CD4-positive, alpha-beta memory T cell (primary cell): ENCODE measurements around the gene MZF1. TPM values are rescaled to one million over a fixed set of nuclear protein-coding genes. Genes with fewer than 3 reads are reported as not detected.

Experiments used
- CTCF ChIA-PET: fragments of 350-600 bp; sonication (Branson Sonifier 250); formaldehyde crosslinking; loops from one replicate; lab custom pipeline; 2021; ENCODE audit warnings: inconsistent platforms; ENCODE audit not compliant: partially characterized antibody; lab: Charles Lee
- POLR2A ChIA-PET: fragments of 350-600 bp; sonication (Branson Sonifier 250); formaldehyde crosslinking; loops from one replicate; lab custom pipeline; 2021; ENCODE audit not compliant: partially characterized antibody; lab: Charles Lee
- DNase-seq, 5 donors: peaks; one replicate each; pipeline versions ENCODE4 v3.0.0 to v3.0.0-alpha.2; 2020 to 2022; ENCODE audit warnings: mixed read lengths in 1 of 5
- H3K27ac ChIP-seq: one replicate; pipeline ENCODE4 v1.7.0; 2013; ENCODE audit warnings: low read depth, low read length
- H3K27me3 ChIP-seq: 2 replicates; pipeline ENCODE4 v1.7.0; 2013; ENCODE audit warnings: mild to moderate bottlenecking, low read length, moderate library complexity; ENCODE audit not compliant: insufficient read depth
- H3K36me3 ChIP-seq: 2 replicates; pipeline ENCODE4 v1.7.0; 2013; ENCODE audit warnings: mild to moderate bottlenecking, low read length, moderate library complexity; ENCODE audit not compliant: insufficient read depth
- H3K4me1 ChIP-seq: 2 replicates; pipeline ENCODE4 v1.7.0; 2013; ENCODE audit warnings: mild to moderate bottlenecking, low read length, moderate library complexity; ENCODE audit not compliant: insufficient read depth
- H3K4me3 ChIP-seq, 2 donors: one replicate each; pipeline ENCODE4 v1.7.0; 2013; ENCODE audit warnings: low read length in 2 of 2, mild to moderate bottlenecking in 1 of 2
- H3K9me3 ChIP-seq, 2 donors: one replicate each; pipeline ENCODE4 v1.7.0; 2013; ENCODE audit warnings: low read length in 2 of 2, control low read depth in 1 of 2; ENCODE audit not compliant: control insufficient read depth in 1 of 2
- H3K27ac Mint-ChIP-seq, 7 donors: one replicate each; pipeline ENCODE4 v1.8.0; 2020 to 2021; ENCODE audit warnings: mixed read lengths in 7 of 7, mild to moderate bottlenecking in 6 of 7, inconsistent platforms in 3 of 7, moderate library complexity in 3 of 7
- H3K27me3 Mint-ChIP-seq, 2 donors: one replicate each; pipeline ENCODE4 v1.8.0; 2020 to 2021; ENCODE audit warnings: mixed read lengths in 2 of 2
- H3K36me3 Mint-ChIP-seq, 2 donors: one replicate each; pipeline ENCODE4 v1.8.0; 2020 to 2021; ENCODE audit warnings: mixed read lengths in 2 of 2, inconsistent platforms in 1 of 2, mild to moderate bottlenecking in 1 of 2
- H3K4me1 Mint-ChIP-seq, 4 donors: one replicate each; pipeline ENCODE4 v1.8.0; 2020 to 2021; ENCODE audit warnings: mixed read lengths in 4 of 4, mild to moderate bottlenecking in 1 of 4
- H3K4me3 Mint-ChIP-seq, 8 donors: one replicate each; pipeline ENCODE4 v1.8.0; 2020 to 2021; ENCODE audit warnings: mixed read lengths in 8 of 8, mild to moderate bottlenecking in 7 of 8, moderate library complexity in 6 of 8, inconsistent platforms in 3 of 8
- H3K9me3 Mint-ChIP-seq, 8 donors: one replicate each; pipeline ENCODE4 v1.8.0; 2020 to 2021; ENCODE audit warnings: mixed read lengths in 8 of 8, mild to moderate bottlenecking in 5 of 8, inconsistent platforms in 3 of 8, moderate library complexity in 1 of 8
- intact Hi-C: fragments of 100-400 bp; cut with micrococcal nuclease; formaldehyde crosslinking; loops from one replicate; pipeline ENCODE4 v1.15.1; 2023
- polyA plus RNA-seq, 2 donors: library from polyadenylated mRNA; unstranded; fragments of 300-500 nt; fragmentation: Illumina TruSeq; gene quantifications; one replicate each; pipeline ENCODE4 v1.2.3, GENCODE V29; 2021
- total RNA-seq, 2 experiments: library from RNA; stranded (reverse); gene quantifications; one replicate each; pipeline ENCODE4 v1.2.3, GENCODE V29; 2021

MZF1 gene
- total and polyA plus RNA-seq, 4 experiments from 2014 or later, result 5.2 to 44.4 (median 25.8) TPM

DNA sequence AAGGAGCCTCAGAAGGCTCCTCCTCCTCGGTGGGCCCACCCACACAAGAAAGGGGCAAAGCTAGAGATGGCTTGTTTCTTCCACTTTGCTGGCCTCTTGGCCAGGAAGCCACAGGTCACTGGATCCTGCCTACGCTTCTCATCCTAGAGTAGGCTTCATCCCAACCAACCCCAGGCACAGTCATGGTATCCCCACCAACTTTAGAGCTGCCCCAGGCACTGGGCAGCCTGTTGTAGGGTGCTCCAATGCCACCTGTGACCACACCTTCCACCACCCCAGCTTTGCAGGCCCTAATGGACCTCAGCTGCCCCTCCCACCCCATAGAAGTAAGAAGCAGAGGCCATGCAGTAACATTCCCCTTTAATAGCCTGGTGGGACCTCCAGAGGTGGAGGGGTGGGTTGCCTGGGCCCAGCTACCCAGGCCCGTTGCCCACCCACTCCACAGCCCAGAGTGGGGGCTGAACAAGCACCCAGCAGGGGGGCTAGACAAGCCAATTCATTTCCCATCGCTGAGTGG is 17.7 kb downstream of the MZF1 start:
- intact Hi-C loops, result loop anchor here (1.0 kb wide), 1 partner anchor 11 kb away; the partner anchor contains the start of gene TRIM28
- Mint-ChIP-seq H3K36me3 (peaks cover 31 to 68% of the 10 kb centered on the region in 2 donors), H3K27me3 (no peaks in the 10 kb centered on the region), H3K27ac (peak overlapping the region; percentile 97 to 99 (median 99)), H3K4me3 (peak overlapping the region; percentile 96 to 98 (median 97)), H3K4me1 (peaks cover 32 to 77% (median 52%) of the 10 kb centered on the region in 4 donors), H3K9me3 (peaks cover 0 to 3% (median 0%) of the 10 kb centered on the region in 8 donors)
- no peaks in the 10 kb centered on the region for H3K27me3 ChIP-seq
- peaks cover 43% of the 10 kb centered on the region for H3K36me3 ChIP-seq
- H3K9me3 ChIP-seq, result no peaks in the 10 kb centered on the region
- DNase-seq, result peak in 1 of 5 donors; percentile 30
- ChIA-PET CTCF (interaction anchor here (0.9 to 3.8 kb wide), 5 partner anchors 12 to 42 kb away, joined by 3 to 28 read pairs (median 6); partner anchors contain the start of gene ZBTB45), POLR2A (interaction anchor here (0.5 to 3.6 kb wide), 17 partner anchors 8 to 372 kb away, joined by 3 to 89 read pairs (median 7); partner anchors contain the start of genes ERVK3-1, MZF1, TRIM28 and ZBTB45)
- H3K4me3 ChIP-seq, result peak overlapping the region; percentile 85 to 100
- H3K4me1 ChIP-seq, result peaks cover 54% of the 10 kb centered on the region
- H3K27ac ChIP-seq, result peak overlapping the region; percentile 99

DNA sequence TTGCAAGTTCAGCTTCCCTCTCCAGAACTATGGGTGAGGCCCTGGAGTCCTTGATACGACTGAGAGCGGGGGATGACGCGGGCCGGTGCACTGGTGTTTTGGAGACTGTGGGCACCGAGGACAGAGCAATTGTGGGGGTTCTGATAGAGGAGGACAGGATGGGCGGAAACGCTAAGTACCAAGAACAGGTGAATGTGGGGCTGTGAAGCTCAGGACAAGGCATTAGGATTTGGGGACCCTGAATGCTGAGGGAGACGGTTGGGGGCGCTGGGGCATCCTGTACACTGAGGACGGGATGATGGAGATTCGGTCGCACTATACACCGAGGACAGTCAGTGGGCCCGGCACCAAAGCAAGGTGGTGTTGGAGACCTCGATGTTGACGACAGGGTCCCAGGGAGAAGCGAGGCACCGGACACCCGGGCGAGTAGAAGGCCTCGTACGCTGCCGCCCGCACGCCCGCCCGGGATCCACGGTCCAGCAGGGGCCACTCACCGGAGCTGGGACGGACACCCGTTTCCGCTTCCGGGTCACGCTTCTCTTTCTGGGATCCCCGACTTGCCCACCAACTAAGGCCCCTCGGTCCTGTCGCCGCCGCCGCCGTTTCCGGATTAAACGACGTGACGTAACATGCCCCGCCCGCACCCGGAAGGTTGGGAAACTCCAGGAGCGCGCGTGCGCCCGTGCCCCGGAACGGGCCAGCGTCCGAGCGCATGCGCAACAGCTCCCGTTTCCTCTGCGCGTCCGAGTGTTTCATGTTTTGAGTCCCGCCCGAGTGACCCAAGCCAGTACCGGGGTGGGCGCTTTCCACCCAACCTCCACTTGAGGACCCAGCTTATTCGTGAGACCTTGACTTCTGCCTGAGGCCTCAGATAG is 18.4 kb downstream of the MZF1 start, which contains the start of gene CHMP2A:
CHMP2A (minus strand) TSS at position 612 of the 875 bp plus-strand sequence. CDS start 893 bp downstream, outside the sequence.
- Histone ChIP-seq H3K9me3 (no peaks in the 10 kb centered on the region), H3K4me3 (peak within 1 kb of the TSS; percentile 85 to 100), H3K27me3 (no peaks in the 10 kb centered on the region), H3K4me1 (peaks cover 47% of the 10 kb centered on the region), H3K36me3 (peaks cover 49% of the 10 kb centered on the region), H3K27ac (peak within 1 kb of the TSS; percentile 99)
- ChIA-PET POLR2A (interaction anchor here (0.8 to 3.6 kb wide), 17 partner anchors 9 to 371 kb away, joined by 3 to 89 read pairs (median 7); partner anchors contain the start of genes ERVK3-1, MZF1, TRIM28 and ZBTB45), CTCF (interaction anchor here (0.9 to 3.8 kb wide), 5 partner anchors 13 to 41 kb away, joined by 3 to 28 read pairs (median 6); partner anchors contain the start of gene ZBTB45)
- peaks cover 32 to 70% (median 48%) of the 10 kb centered on the region in 4 donors for H3K4me1 Mint-ChIP-seq
- H3K4me3 Mint-ChIP-seq, result peak within 1 kb of the TSS; percentile 96 to 98 (median 97)
- peak within 1 kb of the TSS; percentile 97 to 99 (median 99) for H3K27ac Mint-ChIP-seq
- H3K36me3 Mint-ChIP-seq, result peaks cover 35 to 72% of the 10 kb centered on the region in 2 donors
- peaks cover 0 to 5% (median 0%) of the 10 kb centered on the region in 8 donors for H3K9me3 Mint-ChIP-seq
- intact Hi-C loops, result loop anchor here (1.0 kb wide), 1 partner anchor 10 kb away; the partner anchor contains the start of gene TRIM28
- peak; percentile 94 to 97 (median 95) for DNase-seq
- no peaks in the 10 kb centered on the region for H3K27me3 Mint-ChIP-seq

DNA sequence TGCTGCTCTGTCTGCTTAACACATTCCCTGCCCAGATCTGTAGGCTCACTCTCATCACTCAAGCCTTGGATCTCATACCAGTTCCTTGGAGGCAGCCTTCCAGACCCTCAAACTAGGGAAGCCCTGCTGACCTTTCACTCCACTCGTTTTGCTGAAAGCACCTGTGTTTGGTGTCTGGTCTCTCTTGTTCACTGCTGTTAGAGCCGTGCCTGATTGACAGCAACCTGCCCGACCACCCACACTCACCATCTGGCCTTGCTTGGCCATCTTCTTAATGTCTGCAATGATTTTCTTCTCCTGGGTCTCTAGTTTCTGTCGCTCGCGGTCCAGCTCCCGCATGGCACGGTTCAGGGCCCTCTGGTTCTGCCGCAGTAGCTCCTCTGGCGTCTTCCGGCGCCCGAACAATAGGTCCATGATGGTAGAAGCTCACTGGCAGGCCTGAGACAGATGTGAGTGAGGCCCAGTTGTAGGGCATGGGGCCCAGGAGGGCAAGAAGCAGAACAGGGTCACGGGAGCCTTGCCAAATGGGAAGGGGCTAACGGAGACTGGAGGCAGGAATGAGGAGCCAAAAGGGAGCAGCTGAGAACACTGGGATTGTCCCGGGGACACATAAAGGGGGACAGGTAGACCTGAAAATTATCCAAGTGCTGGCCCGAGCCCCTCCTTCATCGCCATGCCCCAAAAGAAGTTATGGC is 19.2 kb downstream of the MZF1 start:
- Mint-ChIP-seq H3K36me3 (peaks cover 35 to 77% of the 10 kb centered on the region in 2 donors), H3K9me3 (peaks cover 0 to 5% (median 0%) of the 10 kb centered on the region in 8 donors), H3K27ac (peak overlapping the region; percentile 97 to 99 (median 99)), H3K4me1 (peaks cover 30 to 63% (median 44%) of the 10 kb centered on the region in 4 donors), H3K27me3 (no peaks in the 10 kb centered on the region), H3K4me3 (peak overlapping the region; percentile 96 to 98 (median 97))
- H3K4me3 ChIP-seq, result peak overlapping the region; percentile 85 to 100
- ChIA-PET CTCF (interaction anchor here (1.2 to 3.8 kb wide), 3 partner anchors 27 to 40 kb away, joined by 5 to 28 read pairs (median 10); partner anchors contain the start of gene ZBTB45), POLR2A (interaction anchor here (0.8 to 3.6 kb wide), 10 partner anchors 9 to 371 kb away, joined by 4 to 89 read pairs (median 15); partner anchors contain the start of genes MZF1, TRIM28, ZBTB45 and ZNF274)
- peaks cover 57% of the 10 kb centered on the region for H3K36me3 ChIP-seq
- H3K27ac ChIP-seq, result peak overlapping the region; percentile 99
- peaks cover 43% of the 10 kb centered on the region for H3K4me1 ChIP-seq
- no peaks in the 10 kb centered on the region for H3K27me3 ChIP-seq
- intact Hi-C loops, result no loop called here
- peak in 1 of 5 donors; percentile 51 for DNase-seq
- no peaks in the 10 kb centered on the region for H3K9me3 ChIP-seq

DNA sequence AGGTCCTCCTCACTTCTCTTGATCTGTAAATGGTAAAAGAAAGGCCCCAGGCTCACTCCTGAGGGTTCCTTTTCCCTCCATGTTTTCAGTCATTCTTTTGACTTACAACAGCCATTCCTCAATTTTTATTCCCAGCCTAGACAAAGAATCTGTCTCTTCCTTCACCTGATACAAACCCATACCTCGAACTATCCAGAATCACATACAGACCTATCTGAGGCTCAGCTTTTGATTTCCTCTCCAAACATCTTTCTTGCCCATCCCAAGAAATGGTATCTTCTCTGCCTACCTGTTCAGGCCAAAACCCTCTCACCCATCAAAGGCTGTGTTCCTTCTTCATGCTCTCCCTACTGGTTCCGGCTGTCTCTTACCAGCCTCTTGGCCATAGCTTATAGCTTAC is 20.5 kb downstream of the MZF1 start:
- Histone ChIP-seq H3K9me3 (no peaks in the 10 kb centered on the region), H3K4me1 (peaks cover 41% of the 10 kb centered on the region), H3K27me3 (no peaks in the 10 kb centered on the region), H3K4me3 (no peak overlapping the region), H3K27ac (no peak overlapping the region), H3K36me3 (peaks cover 70% of the 10 kb centered on the region)
- H3K9me3 Mint-ChIP-seq, result peaks cover 0 to 5% (median 0%) of the 10 kb centered on the region in 8 donors
- peaks cover 27 to 57% (median 40%) of the 10 kb centered on the region in 4 donors for H3K4me1 Mint-ChIP-seq
- CTCF ChIA-PET, result interaction anchor here (3.8 kb wide), 1 partner anchor 33 kb away, joined by 28 read pairs; the partner anchor contains the start of gene ZBTB45
- H3K4me3 Mint-ChIP-seq, result peak overlapping the region in 5 of 8 donors; percentile 6 to 61 (median 17)
- POLR2A ChIA-PET, result interaction anchor here (1.0 to 3.6 kb wide), 5 partner anchors 7 to 32 kb away, joined by 4 to 89 read pairs (median 25); partner anchors contain the start of genes TRIM28 and ZBTB45
- H3K27ac Mint-ChIP-seq, result peak overlapping the region; percentile 23 to 99 (median 77)
- no peak for DNase-seq
- H3K36me3 Mint-ChIP-seq, result peaks cover 42 to 79% of the 10 kb centered on the region in 2 donors
- H3K27me3 Mint-ChIP-seq, result no peaks in the 10 kb centered on the region
- intact Hi-C loops, result no loop called here

DNA sequence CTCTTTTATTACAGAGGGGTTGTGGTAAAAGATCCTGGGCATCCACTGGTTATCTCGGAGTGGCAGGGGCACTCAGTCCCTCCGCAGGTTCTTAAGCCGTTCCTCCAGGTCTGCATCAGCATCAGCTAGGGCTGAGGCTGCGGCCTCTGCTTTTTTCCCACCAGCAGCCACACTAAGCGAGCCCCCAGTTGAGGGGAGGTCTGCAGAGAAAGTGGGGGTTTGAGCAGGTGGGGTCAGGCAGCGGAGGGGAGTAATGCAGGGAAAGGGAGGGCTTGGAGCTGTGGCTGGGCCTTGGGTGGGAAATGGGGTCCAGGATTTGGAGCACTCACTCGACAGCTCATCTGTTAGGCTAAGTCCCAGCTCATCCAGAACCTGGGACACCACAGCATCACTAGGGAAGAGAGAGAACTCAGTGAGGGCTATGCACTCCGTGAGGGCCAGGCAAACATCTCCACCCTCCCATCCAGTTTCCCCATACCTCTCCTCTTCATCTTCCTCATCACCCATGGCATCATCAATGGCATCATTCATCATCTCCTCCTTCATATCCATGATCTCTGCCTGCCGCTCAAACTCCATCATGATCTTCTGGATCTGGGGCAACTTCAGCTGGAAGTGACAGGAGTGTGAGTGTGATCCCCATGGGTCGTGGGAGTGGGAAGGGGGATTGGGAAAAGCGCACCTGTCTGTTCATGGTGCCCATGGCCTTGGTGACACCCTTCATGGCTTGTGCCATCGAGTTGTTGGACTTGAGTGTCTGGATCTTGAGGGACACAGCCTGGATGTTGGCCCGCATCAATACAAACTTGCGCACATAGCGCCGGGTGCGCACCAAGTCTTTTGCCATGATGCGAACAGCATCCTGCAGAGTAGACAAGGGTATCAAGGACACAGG is 21.3 kb downstream of the MZF1 start:
- peaks cover 48 to 84% of the 10 kb centered on the region in 2 donors for H3K36me3 Mint-ChIP-seq
- peak overlapping the region in 2 of 8 donors; percentile 6 to 7 for H3K4me3 Mint-ChIP-seq
- Histone ChIP-seq H3K4me3 (no peak overlapping the region), H3K36me3 (peaks cover 77% of the 10 kb centered on the region), H3K9me3 (no peaks in the 10 kb centered on the region), H3K27ac (no peak overlapping the region), H3K27me3 (no peaks in the 10 kb centered on the region), H3K4me1 (peaks cover 41% of the 10 kb centered on the region)
- POLR2A ChIA-PET, result interaction anchor here (0.7 to 2.5 kb wide), 4 partner anchors 10 to 165 kb away, joined by 3 to 7 read pairs (median 4); partner anchors contain the start of gene RPS5
- H3K27me3 Mint-ChIP-seq, result no peaks in the 10 kb centered on the region
- intact Hi-C loops, result no loop called here
- peak in 1 of 5 donors; percentile 0 for DNase-seq
- peaks cover 23 to 54% (median 34%) of the 10 kb centered on the region in 4 donors for H3K4me1 Mint-ChIP-seq
- H3K9me3 Mint-ChIP-seq, result peaks cover 0 to 5% (median 0%) of the 10 kb centered on the region in 8 donors
- peak overlapping the region in 5 of 7 donors; percentile 52 to 89 (median 75) for H3K27ac Mint-ChIP-seq
- CTCF ChIA-PET, result interaction anchor here (1.1 to 3.8 kb wide), 2 partner anchors 32 kb away, joined by 4 to 28 read pairs; partner anchors contain the start of gene ZBTB45
